Mesendoderm (in vitro differentiated cells): ENCODE measurements around the gene FHOD1.

Source experiments
- DNase-seq: peaks from one replicate; pipeline ENCODE4 v3.0.0; 2013
- H2AK5ac ChIP-seq: 2 replicates; pipeline ENCODE4 v1.6.1; 2013; ENCODE audit warnings: low read length, inconsistent platforms
- H2BK120ac ChIP-seq: 2 replicates; pipeline ENCODE4 v1.6.1; 2013; ENCODE audit warnings: low read depth, mild to moderate bottlenecking, low read length, moderate library complexity, mixed read lengths
- H2BK15ac ChIP-seq: replicated peaks from 2 replicates; pipeline ENCODE4 v1.6.1; 2013; ENCODE audit warnings: low read depth, mild to moderate bottlenecking, moderate library complexity
- H2BK5ac ChIP-seq: 2 replicates; pipeline ENCODE4 v1.6.1; 2013; ENCODE audit warnings: low read length, inconsistent platforms
- H3K18ac ChIP-seq: 2 replicates; pipeline ENCODE4 v1.6.1; 2013; ENCODE audit warnings: mild to moderate bottlenecking, low read length, mixed read lengths
- H3K23ac ChIP-seq: one replicate; pipeline ENCODE4 v1.6.1; 2013; ENCODE audit warnings: low read length
- H3K27ac ChIP-seq: 2 replicates; pipeline ENCODE4 v1.5.1; 2013; ENCODE audit warnings: low read depth, mild to moderate bottlenecking, inconsistent platforms, low read length, moderate library complexity
- H3K27me3 ChIP-seq: 2 replicates; pipeline ENCODE4 v1.6.1; 2013; ENCODE audit warnings: low read length, control low read depth, mild to moderate bottlenecking, inconsistent platforms; ENCODE audit not compliant: insufficient read depth, poor library complexity
- H3K36me3 ChIP-seq: 2 replicates; pipeline ENCODE4 v1.6.1; 2013; ENCODE audit warnings: low read length, inconsistent platforms; ENCODE audit not compliant: control insufficient read depth, insufficient read depth
- H3K4ac ChIP-seq: one replicate; pipeline ENCODE4 v1.6.1; 2013; ENCODE audit warnings: low read depth, mild to moderate bottlenecking, low read length, moderate library complexity
- H3K4me1 ChIP-seq: 2 replicates; pipeline ENCODE4 v1.6.1; 2013; ENCODE audit warnings: low read depth, low read length, inconsistent platforms; ENCODE audit not compliant: control insufficient read depth
- H3K4me2 ChIP-seq: 2 replicates; pipeline ENCODE4 v1.6.1; 2013; ENCODE audit warnings: low read length
- H3K4me3 ChIP-seq: 2 replicates; pipeline ENCODE4 v1.5.1; 2013; ENCODE audit warnings: mild to moderate bottlenecking, low read length
- H3K56ac ChIP-seq: one replicate; pipeline ENCODE4 v1.6.1; 2013; ENCODE audit warnings: low read length
- H3K79me1 ChIP-seq: 2 replicates; pipeline ENCODE4 v1.6.1; 2013; ENCODE audit warnings: low read length, inconsistent platforms
- H3K79me2 ChIP-seq: 2 replicates; pipeline ENCODE4 v1.6.1; 2013; ENCODE audit warnings: mild to moderate bottlenecking, low read length; ENCODE audit not compliant: control insufficient read depth, insufficient read depth
- H3K9ac ChIP-seq: 2 replicates; pipeline ENCODE4 v1.6.1; 2013; ENCODE audit warnings: low read length, inconsistent platforms
- H4K5ac ChIP-seq: one replicate; pipeline ENCODE4 v1.6.1; 2013; ENCODE audit warnings: low read length
- H4K8ac ChIP-seq: one replicate; pipeline ENCODE4 v1.6.1; 2013; ENCODE audit warnings: low read depth, mild to moderate bottlenecking, control low read depth, low read length, moderate library complexity
- WGBS: extraction: QIAGEN DNeasy Blood & Tissue Kit; methylation state at CpG from one replicate; pipeline ENCODE4 v1.1.7; 2013; ENCODE audit warnings: low lambda C conversion rate, missing lambda C conversion rate; ENCODE audit not compliant: insufficient coverage; ENCODE audit errors: extremely low coverage; 5-methylcytosine and 5-hydroxymethylcytosine counted together

FHOD1 gene

GRCh38 chr16:67235816-67236562 lies 11.3 kb downstream of the FHOD1 start:
- H2BK5ac ChIP-seq: no peak overlapping the region
- no peak overlapping the region for H2BK120ac ChIP-seq
- no peaks in the 10 kb centered on the region for H3K79me2 ChIP-seq
- H3K4me3 ChIP-seq: no peak overlapping the region
- H3K23ac ChIP-seq: no peak overlapping the region
- H3K4me1 ChIP-seq: peaks cover 3% of the 10 kb centered on the region
- no peak for DNase-seq
- H3K4me2 ChIP-seq: no peak overlapping the region
- H3K27ac ChIP-seq: no peak overlapping the region
- WGBS: no CpG with 5 or more reads among the region's 17 CpGs
- no peak overlapping the region for H4K8ac ChIP-seq
- H3K27me3 ChIP-seq: no peaks in the 10 kb centered on the region
- no peak overlapping the region for H3K18ac ChIP-seq
- H2BK15ac ChIP-seq: no peak overlapping the region
- no peak overlapping the region for H4K5ac ChIP-seq
- H3K79me1 ChIP-seq: no peaks in the 10 kb centered on the region
- no peak overlapping the region for H3K9ac ChIP-seq
- no peak overlapping the region for H3K56ac ChIP-seq
- no peak overlapping the region for H3K4ac ChIP-seq
- H2AK5ac ChIP-seq: no peak overlapping the region
- H3K36me3 ChIP-seq: peaks cover 16% of the 10 kb centered on the region

GRCh38 chr16:67234180-67234597 lies 13.1 kb downstream of the FHOD1 start:
- Histone ChIP-seq H3K79me1 (no peaks in the 10 kb centered on the region), H2BK15ac (no peak overlapping the region), H3K27ac (no peak overlapping the region), H3K79me2 (no peaks in the 10 kb centered on the region), H3K56ac (no peak overlapping the region), H3K18ac (no peak overlapping the region), H3K4ac (no peak overlapping the region), H2AK5ac (no peak overlapping the region), H3K9ac (no peak overlapping the region), H4K8ac (no peak overlapping the region), H2BK120ac (no peak overlapping the region), H3K4me1 (no peaks in the 10 kb centered on the region), H3K4me3 (no peak overlapping the region), H2BK5ac (no peak overlapping the region), H3K4me2 (no peak overlapping the region), H3K27me3 (no peaks in the 10 kb centered on the region), H3K23ac (no peak overlapping the region), H4K5ac (no peak overlapping the region), H3K36me3 (peaks cover 27% of the 10 kb centered on the region)
- no CpG with 5 or more reads among the region's 10 CpGs for WGBS
- no peak for DNase-seq

GRCh38 chr16:67233596-67233995 lies 13.7 kb downstream of the FHOD1 start:
- Histone ChIP-seq H2BK5ac (no peak overlapping the region), H3K79me2 (no peaks in the 10 kb centered on the region), H3K23ac (no peak overlapping the region), H3K27ac (no peak overlapping the region), H3K4me1 (no peaks in the 10 kb centered on the region), H2BK15ac (no peak overlapping the region), H3K4ac (no peak overlapping the region), H3K56ac (no peak overlapping the region), H3K4me2 (no peak overlapping the region), H3K79me1 (no peaks in the 10 kb centered on the region), H2BK120ac (no peak overlapping the region), H3K9ac (no peak overlapping the region), H4K8ac (no peak overlapping the region), H3K27me3 (no peaks in the 10 kb centered on the region), H3K18ac (no peak overlapping the region), H3K4me3 (no peak overlapping the region), H3K36me3 (peaks cover 27% of the 10 kb centered on the region), H2AK5ac (no peak overlapping the region), H4K5ac (no peak overlapping the region)
- no CpG with 5 or more reads among the region's 7 CpGs for WGBS
- no peak for DNase-seq

GRCh38 chr16:67230809-67231660 lies 16.2 kb downstream of the FHOD1 start:
- H2BK120ac ChIP-seq: no peak overlapping the region
- H3K9ac ChIP-seq: no peak overlapping the region
- no peak overlapping the region for H3K4ac ChIP-seq
- H3K27me3 ChIP-seq: no peaks in the 10 kb centered on the region
- H3K79me1 ChIP-seq: peaks cover 15% of the 10 kb centered on the region
- H3K18ac ChIP-seq: no peak overlapping the region
- no peak overlapping the region for H4K5ac ChIP-seq
- no peak overlapping the region for H4K8ac ChIP-seq
- WGBS: no CpG with 5 or more reads among the region's 12 CpGs
- no peak overlapping the region for H2AK5ac ChIP-seq
- H3K56ac ChIP-seq: no peak overlapping the region
- no peak overlapping the region for H3K27ac ChIP-seq
- peaks cover 13% of the 10 kb centered on the region for H3K79me2 ChIP-seq
- no peak overlapping the region for H2BK15ac ChIP-seq
- H2BK5ac ChIP-seq: no peak overlapping the region
- H3K4me3 ChIP-seq: no peak overlapping the region
- DNase-seq: no peak
- no peaks in the 10 kb centered on the region for H3K4me1 ChIP-seq
- peaks cover 26% of the 10 kb centered on the region for H3K36me3 ChIP-seq
- H3K4me2 ChIP-seq: no peak overlapping the region
- H3K23ac ChIP-seq: no peak overlapping the region

GRCh38 chr16:67229906-67230808 lies 17.1 kb downstream of the FHOD1 start:
- no CpG with 5 or more reads among the region's 32 CpGs for WGBS
- Histone ChIP-seq H2BK15ac (no peak overlapping the region), H3K36me3 (peaks cover 21% of the 10 kb centered on the region), H2BK5ac (no peak overlapping the region), H4K5ac (no peak overlapping the region), H2BK120ac (no peak overlapping the region), H3K4me3 (no peak overlapping the region), H3K56ac (no peak overlapping the region), H3K27ac (no peak overlapping the region), H3K4me1 (no peaks in the 10 kb centered on the region), H3K79me1 (peaks cover 15% of the 10 kb centered on the region), H3K4ac (no peak overlapping the region), H3K23ac (no peak overlapping the region), H3K4me2 (no peak overlapping the region), H3K18ac (no peak overlapping the region), H3K27me3 (no peaks in the 10 kb centered on the region), H4K8ac (no peak overlapping the region), H2AK5ac (no peak overlapping the region), H3K9ac (no peak overlapping the region), H3K79me2 (peaks cover 13% of the 10 kb centered on the region)
- no peak for DNase-seq
